ENCODE measurements around the gene FAM107A. TPM values are rescaled to one million over a fixed set of nuclear protein-coding genes. Genes with fewer than 3 reads are reported as not detected.

Gene FAM107A
- total RNA-seq, 1 donor from 2014 or later: 88.6 TPM

GRCh38 chr3:58576716-58577115 is 475 bp downstream of the FAM107A start:
- TF ChIP-seq POLR2A (IDR thresholded peaks at IDR 0.05) (no peak), POLR2AphosphoS5 (IDR thresholded peaks at IDR 0.05; ENCODE audit: insufficient read depth in 1 of 2, low read depth in 1 of 2) (no peak)
- TF ChIP-seq, protein P1, sequence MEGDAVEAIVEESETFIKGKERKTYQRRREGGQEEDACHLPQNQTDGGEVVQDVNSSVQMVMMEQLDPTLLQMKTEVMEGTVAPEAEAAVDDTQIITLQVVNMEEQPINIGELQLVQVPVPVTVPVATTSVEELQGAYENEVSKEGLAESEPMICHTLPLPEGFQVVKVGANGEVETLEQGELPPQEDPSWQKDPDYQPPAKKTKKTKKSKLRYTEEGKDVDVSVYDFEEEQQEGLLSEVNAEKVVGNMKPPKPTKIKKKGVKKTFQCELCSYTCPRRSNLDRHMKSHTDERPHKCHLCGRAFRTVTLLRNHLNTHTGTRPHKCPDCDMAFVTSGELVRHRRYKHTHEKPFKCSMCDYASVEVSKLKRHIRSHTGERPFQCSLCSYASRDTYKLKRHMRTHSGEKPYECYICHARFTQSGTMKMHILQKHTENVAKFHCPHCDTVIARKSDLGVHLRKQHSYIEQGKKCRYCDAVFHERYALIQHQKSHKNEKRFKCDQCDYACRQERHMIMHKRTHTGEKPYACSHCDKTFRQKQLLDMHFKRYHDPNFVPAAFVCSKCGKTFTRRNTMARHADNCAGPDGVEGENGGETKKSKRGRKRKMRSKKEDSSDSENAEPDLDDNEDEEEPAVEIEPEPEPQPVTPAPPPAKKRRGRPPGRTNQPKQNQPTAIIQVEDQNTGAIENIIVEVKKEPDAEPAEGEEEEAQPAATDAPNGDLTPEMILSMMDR (IDR thresholded peaks at IDR 0.05): no peak
- H3K4me1 ChIP-seq: peaks cover 54% of the 10 kb centered on the region
- H3K9me3 ChIP-seq: no peaks in the 10 kb centered on the region
- DNase-seq (ENCODE audit: extremely low spot score in 2 of 2): no peak
- H3K4me3 ChIP-seq: peak overlapping the region; percentile 45 to 46
- H3K27ac ChIP-seq: peak overlapping the region; percentile 78
- H3K36me3 ChIP-seq: no peaks in the 10 kb centered on the region
- intact Hi-C loops (cut with DNase I): no loop called here
- H3K27me3 ChIP-seq: no peaks in the 10 kb centered on the region

DNA sequence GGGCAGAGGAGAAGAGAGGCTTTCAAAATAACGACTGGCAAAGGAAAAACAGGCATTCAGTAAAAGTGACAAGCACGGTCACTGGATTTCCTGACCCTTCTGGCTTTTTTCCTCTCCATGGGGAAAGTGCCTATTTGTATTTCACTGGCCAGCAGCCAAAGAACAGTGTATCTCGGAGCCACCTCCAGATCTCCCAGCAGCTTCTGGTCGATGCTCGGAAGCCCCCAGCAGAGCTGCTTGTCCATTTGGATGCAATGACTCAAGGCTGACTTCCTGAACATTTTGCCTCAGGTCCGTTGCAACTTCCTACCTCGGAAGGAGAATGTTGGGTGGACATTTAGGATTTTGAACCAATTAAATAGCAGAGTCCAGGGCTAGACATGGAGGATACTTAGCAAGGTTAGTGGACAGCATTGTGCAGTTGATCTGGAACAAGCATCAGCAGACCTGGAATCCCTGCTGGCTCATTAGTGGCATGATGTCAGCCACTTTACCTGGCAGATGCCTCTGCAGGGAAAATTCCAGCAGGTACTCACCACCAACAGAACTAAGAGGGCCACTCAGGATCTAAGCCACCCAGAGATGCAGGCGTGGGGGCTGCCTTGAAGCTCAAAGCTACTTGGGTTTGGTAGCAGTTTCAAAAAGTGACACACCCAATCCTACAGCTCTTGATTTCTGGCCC is 1.1 kb downstream of the FAM107A start:
- H3K36me3 ChIP-seq: no peaks in the 10 kb centered on the region
- no peaks in the 10 kb centered on the region for H3K27me3 ChIP-seq
- H3K9me3 ChIP-seq: no peaks in the 10 kb centered on the region
- H3K4me1 ChIP-seq: peaks cover 54% of the 10 kb centered on the region
- H3K27ac ChIP-seq: peak overlapping the region; percentile 78
- DNase-seq (ENCODE audit: extremely low spot score in 2 of 2): no peak
- peak overlapping the region; percentile 45 to 46 for H3K4me3 ChIP-seq
- TF ChIP-seq POLR2AphosphoS5 (IDR thresholded peaks at IDR 0.05; ENCODE audit: insufficient read depth in 1 of 2, low read depth in 1 of 2): no peak
- TF ChIP-seq, protein P1 (IDR thresholded peaks at IDR 0.05): no peak
- TF ChIP-seq POLR2A (IDR thresholded peaks at IDR 0.05): no peak
- intact Hi-C loops (cut with DNase I): no loop called here

DNA sequence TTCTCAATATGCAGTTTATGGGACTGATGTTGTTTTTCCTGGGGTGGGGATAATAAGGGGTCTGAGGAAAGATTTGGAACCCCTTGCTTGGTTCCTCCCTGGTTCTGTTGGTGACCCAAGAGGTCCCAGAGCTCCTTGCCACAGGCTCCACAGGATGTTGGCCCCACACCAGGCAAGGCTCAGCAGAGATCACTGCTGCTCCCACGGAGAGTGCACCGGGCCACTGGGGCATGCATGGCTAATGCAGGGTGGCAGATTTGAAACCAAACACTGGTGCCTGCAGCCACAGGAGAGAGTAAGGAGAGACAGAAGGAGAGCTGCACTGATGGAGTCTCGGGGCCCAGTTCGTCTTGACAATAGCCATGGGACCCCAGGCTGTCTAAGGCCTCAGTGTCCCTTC is 2.5 kb downstream of the FAM107A start:
- H3K9me3 ChIP-seq: no peaks in the 10 kb centered on the region
- no peaks in the 10 kb centered on the region for H3K36me3 ChIP-seq
- no peaks in the 10 kb centered on the region for H3K27me3 ChIP-seq
- intact Hi-C loops (cut with DNase I): no loop called here
- no peak overlapping the region for H3K4me3 ChIP-seq
- TF ChIP-seq POLR2AphosphoS5 (IDR thresholded peaks at IDR 0.05; ENCODE audit: insufficient read depth in 1 of 2, low read depth in 1 of 2) (no peak), POLR2A (IDR thresholded peaks at IDR 0.05) (no peak)
- TF ChIP-seq, protein P1 (IDR thresholded peaks at IDR 0.05): no peak
- DNase-seq (ENCODE audit: extremely low spot score in 2 of 2): no peak
- H3K27ac ChIP-seq: no peak overlapping the region
- H3K4me1 ChIP-seq: peaks cover 55% of the 10 kb centered on the region

DNA sequence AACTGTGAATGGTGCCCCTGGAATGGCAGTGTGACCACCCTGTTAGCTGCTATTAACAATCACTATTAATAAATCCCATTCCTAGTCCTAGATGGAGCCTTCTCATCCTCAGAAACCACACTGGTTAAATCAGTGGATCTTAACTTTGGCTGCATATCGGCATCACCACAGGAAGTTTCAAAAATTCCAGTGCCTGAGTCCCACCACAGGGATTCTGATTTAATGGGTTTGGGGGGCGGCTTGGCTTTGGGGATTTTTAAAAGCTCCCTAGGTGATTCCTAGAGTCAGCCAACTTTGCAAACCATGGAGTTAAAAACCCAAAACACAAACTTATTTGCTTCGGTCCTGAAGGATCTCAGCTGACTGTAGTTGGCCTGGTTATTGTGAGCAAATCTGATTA is 3.1 kb downstream of the FAM107A start:
- Histone ChIP-seq H3K27ac (peak overlapping the region; percentile 22), H3K9me3 (no peaks in the 10 kb centered on the region), H3K4me3 (no peak overlapping the region), H3K4me1 (peaks cover 61% of the 10 kb centered on the region), H3K27me3 (no peaks in the 10 kb centered on the region), H3K36me3 (no peaks in the 10 kb centered on the region)
- no peak for DNase-seq (ENCODE audit: extremely low spot score in 2 of 2)
- TF ChIP-seq POLR2A (IDR thresholded peaks at IDR 0.05): no peak
- TF ChIP-seq, protein P1 (IDR thresholded peaks at IDR 0.05): no peak
- TF ChIP-seq POLR2AphosphoS5 (IDR thresholded peaks at IDR 0.05; ENCODE audit: insufficient read depth in 1 of 2, low read depth in 1 of 2): no peak
- intact Hi-C loops (cut with DNase I): no loop called here

DNA sequence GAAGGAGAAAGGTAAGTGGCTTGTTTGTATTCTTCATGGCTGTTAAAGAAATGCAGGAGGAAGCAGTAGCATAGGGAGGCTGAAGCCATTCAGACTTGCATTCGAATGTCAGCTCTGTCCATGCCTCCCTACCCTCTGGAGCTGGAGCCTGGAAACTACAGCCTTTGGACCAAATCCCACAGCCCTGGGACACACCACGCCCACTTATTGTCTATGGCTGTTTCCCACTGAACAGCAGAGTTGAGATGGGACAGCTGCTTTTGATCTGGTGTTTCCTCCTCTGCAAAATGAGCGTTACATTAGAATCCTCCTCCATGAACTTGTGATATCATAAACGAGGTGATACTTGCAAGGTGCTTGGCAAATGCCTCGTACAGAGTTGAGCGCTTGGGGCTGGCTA is 3.6 kb downstream of the FAM107A start:
- no peak overlapping the region for H3K4me3 ChIP-seq
- no peaks in the 10 kb centered on the region for H3K36me3 ChIP-seq
- H3K27me3 ChIP-seq: no peaks in the 10 kb centered on the region
- H3K27ac ChIP-seq: peak overlapping the region; percentile 22
- intact Hi-C loops (cut with DNase I): no loop called here
- TF ChIP-seq POLR2AphosphoS5 (IDR thresholded peaks at IDR 0.05; ENCODE audit: insufficient read depth in 1 of 2, low read depth in 1 of 2): no peak
- TF ChIP-seq, protein P1 (IDR thresholded peaks at IDR 0.05): no peak
- no peak for TF ChIP-seq POLR2A (IDR thresholded peaks at IDR 0.05)
- H3K9me3 ChIP-seq: no peaks in the 10 kb centered on the region
- DNase-seq (ENCODE audit: extremely low spot score in 2 of 2): no peak
- H3K4me1 ChIP-seq: peaks cover 66% of the 10 kb centered on the region

All from vagina (tissue), 2 donors.